B cell (primary cell): Measurements from ENCODE around the gene AKAP6.

Experiments used
- EZH2 ChIP-seq: IDR thresholded peaks from 2 replicates; pipeline ENCODE4 v1.6.1; 2012; ENCODE audit warnings: borderline replicate concordance, low read depth, mild to moderate bottlenecking, moderate library complexity, low read length; ENCODE audit not compliant: insufficient read depth, poor library complexity, severe bottlenecking
- TF ChIP-seq, protein P1 (sequence below): fragments of 200-600 bp; IDR thresholded peaks from one replicate; pipeline ENCODE4 v1.8.0; 2022; ENCODE audit warnings: antibody characterized with exemption, mild to moderate bottlenecking

DNA sequence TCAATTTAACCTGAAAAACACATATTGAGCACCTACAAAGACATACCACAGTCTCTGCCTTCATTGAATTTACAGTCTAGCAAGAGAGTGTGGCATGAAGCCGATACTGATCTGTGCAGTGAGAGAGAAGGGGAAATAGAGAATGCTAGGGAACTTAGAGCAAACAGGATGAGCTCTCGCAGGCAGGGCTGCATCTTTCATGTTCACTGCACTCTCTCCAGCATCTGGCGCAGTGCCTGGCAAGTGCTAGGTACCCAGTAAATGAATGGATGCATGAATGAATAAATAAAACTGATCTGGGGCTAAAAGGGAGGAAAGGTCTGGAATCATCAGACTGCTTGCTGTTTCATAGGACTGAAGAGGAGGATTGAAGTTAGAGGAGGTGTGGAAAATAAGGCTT lies 353.1 kb downstream of the AKAP6 start:
- TF ChIP-seq, protein P1, sequence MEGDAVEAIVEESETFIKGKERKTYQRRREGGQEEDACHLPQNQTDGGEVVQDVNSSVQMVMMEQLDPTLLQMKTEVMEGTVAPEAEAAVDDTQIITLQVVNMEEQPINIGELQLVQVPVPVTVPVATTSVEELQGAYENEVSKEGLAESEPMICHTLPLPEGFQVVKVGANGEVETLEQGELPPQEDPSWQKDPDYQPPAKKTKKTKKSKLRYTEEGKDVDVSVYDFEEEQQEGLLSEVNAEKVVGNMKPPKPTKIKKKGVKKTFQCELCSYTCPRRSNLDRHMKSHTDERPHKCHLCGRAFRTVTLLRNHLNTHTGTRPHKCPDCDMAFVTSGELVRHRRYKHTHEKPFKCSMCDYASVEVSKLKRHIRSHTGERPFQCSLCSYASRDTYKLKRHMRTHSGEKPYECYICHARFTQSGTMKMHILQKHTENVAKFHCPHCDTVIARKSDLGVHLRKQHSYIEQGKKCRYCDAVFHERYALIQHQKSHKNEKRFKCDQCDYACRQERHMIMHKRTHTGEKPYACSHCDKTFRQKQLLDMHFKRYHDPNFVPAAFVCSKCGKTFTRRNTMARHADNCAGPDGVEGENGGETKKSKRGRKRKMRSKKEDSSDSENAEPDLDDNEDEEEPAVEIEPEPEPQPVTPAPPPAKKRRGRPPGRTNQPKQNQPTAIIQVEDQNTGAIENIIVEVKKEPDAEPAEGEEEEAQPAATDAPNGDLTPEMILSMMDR, result no peak
- TF ChIP-seq EZH2, result no peak
